Fibroblast of the conjunctiva (primary cell): ENCODE data around the gene ISYNA1.

Experiments used
- DNase-seq: peaks from one replicate; pipeline ENCODE4 v3.0.0-alpha.2; 2010; ENCODE audit warnings: low read depth

ISYNA1 gene

DNA sequence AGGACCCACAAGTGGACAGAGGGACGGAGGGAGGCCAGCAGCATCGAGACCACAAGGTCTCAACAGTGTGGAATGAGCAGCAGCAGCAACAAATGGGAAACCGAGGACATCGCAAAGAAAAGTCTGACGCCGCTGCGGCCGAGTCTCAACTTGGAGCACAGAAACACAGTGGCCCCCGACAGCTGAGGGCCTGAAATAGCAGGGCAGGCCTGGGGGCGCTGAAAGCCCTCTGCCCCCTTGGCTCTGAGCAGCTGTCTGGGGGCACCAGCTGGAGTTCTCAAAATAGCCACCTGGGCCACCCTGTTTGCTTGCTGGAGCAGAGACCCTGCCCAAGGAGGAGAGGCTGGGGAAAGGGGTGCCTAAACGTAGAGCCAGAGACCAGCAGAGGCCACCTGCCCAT is 5.9 kb upstream of the ISYNA1 start:
- no peak for DNase-seq

DNA sequence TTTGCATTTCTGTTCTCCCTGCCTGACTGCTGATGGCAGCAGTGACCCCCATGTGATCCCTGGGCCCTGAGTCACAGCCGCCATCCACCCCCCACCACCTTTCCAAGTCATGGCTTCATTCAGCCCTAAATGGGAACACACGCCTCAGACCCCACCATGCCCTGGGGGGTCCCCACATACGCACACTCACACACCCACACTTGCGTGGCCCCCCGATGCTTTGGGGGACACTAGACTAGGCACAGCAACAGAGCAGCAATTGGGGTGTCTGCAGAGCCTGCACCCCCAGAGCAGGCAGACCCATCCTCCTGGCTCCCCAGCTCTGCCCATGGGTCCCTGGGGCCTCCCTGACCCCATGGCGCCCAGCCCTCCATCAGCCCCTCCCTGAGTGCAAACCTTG is 5.5 kb upstream of the ISYNA1 start:
- no peak for DNase-seq

DNA sequence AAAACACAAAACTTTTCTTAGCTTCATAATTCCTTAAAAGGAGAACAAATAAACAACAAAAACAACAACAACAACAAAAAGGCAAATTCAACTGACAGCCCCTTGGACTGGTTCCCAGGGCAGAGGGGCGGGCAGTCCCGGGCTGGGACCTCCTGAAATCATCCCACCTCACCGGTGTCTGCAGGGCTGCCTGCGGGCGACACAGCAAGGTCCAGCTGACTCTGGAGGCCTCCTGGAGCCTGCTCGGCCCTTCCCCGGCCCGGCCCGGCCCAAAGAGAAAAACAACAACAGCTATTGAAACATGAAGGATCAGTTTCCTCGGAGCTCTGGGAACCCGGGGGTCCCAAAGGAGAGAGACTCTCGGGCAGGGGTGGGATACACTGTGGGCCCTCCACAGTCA is 5.0 kb upstream of the ISYNA1 start:
- no peak for DNase-seq

DNA sequence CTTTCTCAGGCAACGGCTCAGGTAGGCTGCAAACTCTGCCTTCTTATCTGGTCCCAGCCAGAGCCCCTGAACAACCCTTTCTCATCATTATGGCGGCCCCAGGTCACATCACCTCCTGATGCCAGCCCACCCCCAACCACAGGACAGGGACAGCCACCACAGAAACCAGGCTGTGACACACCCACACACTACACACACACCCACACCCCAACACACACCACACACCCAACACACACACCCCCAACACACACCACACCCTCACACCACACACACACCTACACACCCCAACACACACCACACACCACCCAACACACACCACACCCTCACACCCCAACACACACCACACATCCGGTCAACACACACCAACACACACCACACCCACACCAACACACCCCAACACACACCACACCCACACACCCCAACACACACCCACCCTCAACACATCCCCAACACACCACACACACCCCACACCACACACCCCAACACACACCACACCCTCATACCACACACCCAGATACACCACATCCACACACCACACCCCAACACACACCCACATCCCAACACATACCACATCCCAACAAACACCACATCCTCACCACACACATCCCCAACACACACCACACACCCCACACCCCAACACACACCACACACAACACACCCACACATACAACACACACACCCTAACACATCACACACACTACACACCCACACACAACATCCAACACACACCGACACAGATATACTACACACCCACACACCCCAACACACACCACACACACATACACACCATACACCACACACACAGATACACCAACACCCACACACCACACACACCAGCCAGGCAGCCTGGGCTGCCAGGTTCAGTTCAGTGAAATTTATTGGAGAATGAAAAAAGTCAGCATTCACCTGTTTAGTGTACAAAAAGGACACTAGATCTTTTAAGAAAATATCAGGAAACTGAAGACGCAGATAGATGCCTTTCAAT is 4.2 kb upstream of the ISYNA1 start:
- DNase-seq: no peak

DNA sequence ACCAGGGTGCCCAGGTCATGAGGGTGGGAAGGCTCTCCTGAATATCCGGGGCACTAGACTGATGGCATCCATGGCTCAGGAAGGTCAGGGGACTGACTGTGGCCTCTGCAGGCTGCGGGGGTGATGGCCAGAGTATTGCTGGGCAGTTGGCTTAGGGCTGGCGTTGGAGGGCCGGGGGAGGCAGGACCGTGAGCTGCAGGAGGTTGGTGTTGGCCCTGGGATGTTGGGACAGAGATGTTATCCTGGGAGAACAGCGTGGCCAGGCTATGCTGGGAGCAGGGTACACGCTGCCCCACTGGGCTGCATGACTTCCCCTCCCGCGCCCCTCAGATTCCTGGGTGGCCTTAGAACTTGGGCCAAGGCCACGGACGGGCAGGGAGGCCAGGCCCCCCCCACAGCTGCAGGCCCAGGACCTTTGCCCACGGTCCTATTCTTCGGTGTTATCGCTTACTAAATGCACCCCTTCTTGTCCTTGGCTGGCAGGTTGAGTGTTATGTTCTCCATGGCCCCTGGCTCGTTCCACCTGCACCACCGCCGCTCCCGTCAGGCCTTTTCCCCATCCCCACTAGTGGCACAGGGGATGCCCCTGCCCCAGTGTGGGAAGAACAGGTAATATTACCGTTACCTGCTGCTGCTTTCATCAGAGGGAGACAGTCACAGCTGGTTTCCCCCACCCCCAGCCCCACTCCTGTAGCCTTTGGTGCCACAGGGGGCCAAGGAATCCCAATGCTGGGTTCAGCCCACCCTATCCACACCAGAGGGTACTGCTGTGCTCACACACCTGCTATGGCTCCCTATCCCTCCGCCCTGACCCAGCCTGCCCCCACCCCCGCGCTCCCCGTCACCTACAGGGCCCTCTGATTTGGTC is 3.2 kb upstream of the ISYNA1 start:
- DNase-seq: no peak

DNA sequence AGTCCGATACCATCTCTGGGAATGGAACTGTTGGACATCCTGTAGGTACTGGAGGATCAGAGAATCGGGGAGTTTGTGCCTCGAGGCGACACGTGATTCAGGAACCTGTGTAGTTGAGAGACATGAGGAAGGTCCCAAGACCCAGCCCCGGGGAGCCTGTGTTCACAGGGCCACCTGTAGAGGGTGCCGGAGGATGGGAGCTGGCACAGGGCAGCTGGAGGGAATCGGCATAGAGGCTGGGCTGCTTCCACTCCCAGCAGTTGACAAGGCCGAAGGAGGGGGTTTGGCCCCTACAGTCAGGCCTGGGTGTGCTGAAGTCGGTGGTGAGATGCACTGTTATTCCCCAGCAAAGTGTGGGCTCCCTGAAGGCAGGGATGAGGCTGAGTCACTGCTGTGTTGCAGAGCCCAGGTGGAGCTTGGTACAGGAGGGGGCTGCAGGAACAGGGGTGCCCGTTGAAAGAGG is 2.5 kb upstream of the ISYNA1 start:
- no peak for DNase-seq

DNA sequence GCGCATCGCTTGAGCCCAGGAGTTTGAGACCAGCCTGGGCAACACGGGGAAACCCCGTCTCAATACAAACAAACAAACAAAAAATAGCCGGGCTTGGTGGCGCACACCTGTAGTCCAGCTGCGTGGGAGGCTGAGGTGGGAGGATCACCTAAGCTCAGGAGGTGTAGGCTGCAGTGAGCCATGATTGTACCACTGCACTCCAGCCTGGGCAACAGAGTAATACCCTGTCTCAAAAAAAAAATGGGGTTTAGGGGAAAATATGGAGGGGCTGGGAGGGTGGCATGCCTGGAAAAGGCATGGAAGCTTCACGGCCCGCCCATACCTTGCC is 1.9 kb upstream of the ISYNA1 start:
- no peak for DNase-seq

DNA sequence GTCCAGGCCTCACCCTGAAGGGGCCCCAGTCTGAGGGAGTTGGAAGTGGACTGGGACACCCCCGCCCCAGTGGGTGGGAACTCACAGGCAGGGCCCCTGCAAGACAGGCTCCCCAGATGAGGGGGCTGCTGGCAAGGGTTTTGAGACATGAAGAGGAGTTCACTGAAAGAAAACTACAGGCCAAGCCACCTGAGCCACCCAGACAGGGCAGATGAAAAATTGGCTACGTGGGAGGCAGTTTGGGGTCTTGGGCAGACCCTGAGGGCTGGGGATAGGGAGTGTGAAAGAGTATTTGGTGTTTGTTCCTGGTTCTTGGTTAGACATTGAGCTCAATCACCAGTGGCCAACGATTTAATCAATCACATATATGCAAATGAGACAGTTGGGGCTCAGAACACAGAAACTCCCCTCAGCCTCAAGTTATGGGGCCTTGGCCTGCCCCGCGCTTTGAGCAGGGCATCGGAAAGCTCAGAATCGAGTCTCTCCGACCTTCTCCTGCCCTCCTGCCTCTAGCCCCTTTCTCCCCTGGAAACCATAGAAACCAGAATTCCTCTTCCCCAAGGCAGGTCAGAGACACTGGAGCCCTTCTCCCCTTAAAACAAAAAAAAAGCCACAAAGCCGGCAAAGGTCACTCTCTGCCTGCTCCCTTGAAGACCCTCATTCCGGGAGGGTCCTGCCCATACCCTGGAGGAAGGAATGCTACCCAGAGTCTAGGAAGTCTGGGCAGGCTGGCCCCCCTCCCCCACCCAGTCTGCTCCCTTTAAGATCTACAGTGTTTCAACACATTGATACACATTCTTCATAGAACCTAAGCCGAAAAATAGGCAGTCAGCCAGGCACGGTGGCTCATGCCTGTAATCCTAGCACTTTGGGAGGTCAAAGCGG is 1.3 kb upstream of the ISYNA1 start:
- no peak for DNase-seq

DNA sequence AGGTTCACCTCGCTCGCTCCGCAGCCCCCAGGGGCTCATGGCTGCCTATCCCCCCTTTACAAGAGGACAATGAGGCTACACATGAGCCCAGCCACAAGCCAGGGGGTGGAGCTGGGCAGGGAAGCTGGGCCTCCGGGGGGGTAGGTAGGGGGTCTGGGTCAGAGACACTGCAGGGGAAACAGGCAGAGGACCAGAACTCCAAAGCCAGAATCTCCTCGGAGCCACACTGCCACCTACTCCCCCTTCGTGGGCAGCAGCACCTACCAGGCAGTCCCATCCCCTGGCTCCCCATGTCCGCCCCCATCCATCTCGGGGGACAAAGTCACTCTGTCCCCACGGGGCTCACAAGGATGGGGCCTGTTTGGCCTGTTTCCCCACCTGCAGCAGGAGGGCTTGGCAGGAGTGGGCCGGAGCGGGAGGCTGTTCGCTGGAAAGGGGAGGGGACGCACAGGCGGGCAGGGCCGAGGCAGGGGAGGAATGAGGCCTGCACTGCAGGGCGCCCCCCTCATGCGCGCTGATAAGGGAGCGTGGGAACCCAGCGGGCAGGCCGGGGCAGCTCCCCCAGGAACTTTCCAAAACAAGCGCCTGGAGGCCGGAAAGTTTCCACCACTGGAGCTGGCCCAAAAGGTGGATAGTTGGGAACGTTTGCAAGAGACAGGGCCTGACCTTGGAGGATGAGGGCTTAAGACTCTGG is 545 bp upstream of the ISYNA1 start:
- DNase-seq: no peak

DNA sequence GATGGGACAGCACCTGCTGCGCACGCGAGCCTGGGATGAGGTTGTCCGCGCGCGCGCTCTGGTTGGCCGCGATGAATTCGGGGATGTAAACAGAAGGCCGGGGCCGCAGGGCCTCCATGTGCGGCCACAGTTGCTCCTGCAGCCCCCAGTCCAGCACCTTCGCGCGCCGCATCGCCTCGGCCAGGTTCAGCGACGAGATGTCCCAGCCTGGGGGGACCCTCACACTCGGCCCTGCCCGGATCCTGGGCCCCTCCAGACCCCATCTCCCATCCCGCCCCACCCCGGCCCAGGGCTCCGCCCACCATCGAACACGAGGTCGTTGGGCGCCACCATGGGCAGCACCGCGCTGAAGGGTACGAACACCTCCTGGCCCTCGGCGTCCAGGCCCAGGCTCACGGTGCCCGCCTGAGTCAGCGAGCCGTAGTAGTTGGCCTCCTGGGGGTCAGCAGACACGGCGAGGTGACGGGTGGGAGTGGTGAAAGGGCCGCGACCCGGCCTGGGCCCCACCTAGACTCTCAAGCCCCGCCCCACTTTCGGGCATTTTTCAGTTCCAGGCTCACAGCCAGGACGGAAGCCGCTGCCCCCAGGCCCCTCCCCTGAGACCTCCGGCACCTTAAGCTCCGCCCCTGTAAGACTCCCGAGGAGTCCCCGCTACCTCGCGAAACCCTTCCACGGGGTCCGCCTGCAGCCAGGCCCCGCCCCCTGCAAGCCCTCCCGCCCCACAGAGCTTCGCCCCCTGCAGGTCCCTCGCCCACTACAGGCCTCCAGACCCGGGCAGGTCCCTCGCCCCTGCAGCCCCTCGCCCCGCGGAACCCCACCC is 1.1 kb downstream of the ISYNA1 start:
- no peak for DNase-seq

DNA sequence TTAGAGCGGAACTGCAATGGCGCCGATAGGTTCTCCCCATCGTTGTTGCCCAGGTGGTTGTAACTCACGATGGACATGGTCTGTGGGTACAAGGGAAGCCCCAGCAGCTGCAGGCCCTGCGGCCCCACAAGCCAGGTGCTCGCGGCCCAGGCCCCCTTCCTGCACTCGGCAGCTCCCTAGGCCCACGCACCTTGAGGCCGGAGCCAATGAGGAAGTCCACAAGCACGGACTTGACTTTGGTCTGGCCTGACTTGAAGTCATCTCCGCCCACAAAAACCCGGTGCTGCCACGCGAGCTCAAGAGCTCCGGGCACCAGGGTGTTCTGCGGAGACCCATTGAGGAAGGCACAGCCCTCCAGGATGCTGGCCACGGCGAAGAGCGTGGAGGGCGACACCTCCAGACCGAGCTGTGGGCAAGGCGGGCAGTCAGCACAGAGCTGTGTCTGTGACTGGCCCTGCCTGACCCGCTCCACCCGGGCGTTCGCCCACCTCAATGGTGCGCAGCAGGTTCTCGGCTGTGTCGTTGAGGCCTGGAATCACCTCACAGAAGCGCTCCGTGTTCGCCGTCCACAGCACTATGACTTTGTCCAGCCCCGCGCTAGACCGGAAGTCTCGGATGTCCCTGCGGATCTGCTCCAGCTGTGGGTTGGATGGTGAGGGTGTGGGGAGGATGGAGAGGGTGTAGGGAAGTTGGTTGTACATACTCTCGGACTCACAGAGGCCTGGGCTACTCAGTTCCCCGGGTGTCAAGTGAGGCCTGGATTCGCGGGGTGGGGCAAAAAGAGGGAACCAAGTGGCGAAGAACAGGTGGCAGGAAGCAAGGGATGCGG is 1.9 kb downstream of the ISYNA1 start:
- no peak for DNase-seq

DNA sequence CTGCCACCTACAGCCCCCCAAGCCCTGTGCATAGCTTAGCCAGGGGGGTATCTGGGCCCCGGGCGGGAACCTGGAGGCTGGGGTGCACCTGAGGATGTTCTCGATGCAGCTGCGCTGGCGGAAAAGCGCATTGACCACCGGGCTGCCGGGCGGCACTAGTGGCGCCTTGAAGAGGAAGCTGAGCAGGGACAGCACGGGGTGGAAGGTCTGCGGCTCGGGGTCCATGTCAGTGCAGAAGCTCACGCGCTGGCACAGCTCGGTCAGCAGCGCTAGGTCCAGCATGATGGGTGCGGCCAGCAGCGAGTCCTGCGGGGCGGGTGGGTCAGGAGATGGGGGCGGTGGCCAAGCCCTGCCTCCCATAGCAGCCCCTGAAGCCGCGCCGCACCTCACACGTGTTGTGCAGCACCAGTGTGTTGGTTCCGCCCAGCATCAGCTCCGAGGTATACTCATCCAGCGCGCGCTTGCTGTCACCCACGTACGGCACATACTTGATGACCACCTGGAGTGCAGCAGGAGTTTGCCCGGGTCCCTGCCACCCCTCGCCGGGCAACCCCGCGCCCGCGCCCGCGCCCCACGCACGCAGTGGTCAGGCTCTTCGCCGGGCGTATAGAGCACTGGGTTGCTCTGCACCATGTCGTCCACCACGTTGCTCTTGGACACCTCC is 2.6 kb downstream of the ISYNA1 start:
- DNase-seq: no peak

DNA sequence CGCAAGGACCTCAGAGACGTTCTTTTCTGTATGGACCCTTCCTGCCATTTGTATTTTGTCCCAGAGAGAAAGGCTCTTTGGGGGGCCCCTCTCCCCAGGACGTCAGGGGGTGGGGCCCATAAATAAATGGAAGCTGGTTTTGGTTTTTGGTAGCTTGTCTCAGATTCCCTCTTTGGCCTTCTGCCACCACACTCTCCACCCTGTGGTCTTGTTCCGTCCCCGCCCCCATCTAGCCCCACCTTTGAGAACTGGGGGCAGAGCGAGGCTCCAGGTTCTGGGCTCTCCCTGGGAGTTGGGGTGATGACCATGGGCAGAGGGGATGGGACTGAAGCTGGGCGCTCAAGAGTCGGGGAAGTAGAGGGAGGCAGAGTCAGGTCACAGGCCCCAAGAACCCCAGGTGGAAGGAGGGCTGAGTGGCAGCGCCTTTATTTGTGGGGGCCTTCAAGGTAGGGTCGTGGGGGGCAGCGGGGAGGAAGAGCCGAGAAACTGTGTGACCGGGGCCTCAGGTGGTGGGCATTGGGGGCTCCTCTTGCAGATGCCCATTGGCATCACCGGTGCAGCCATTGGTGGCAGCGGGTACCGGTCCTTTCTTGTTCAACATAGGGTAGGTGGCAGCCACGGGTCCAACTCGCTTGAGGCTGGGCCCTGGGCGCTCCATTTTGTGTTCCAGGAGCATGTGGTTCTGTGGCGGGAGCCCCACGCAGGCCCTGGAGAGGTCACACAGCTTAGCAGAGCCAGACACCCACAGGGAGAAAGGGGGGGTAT is 3.3 kb downstream of the ISYNA1 start:
- no peak for DNase-seq

DNA sequence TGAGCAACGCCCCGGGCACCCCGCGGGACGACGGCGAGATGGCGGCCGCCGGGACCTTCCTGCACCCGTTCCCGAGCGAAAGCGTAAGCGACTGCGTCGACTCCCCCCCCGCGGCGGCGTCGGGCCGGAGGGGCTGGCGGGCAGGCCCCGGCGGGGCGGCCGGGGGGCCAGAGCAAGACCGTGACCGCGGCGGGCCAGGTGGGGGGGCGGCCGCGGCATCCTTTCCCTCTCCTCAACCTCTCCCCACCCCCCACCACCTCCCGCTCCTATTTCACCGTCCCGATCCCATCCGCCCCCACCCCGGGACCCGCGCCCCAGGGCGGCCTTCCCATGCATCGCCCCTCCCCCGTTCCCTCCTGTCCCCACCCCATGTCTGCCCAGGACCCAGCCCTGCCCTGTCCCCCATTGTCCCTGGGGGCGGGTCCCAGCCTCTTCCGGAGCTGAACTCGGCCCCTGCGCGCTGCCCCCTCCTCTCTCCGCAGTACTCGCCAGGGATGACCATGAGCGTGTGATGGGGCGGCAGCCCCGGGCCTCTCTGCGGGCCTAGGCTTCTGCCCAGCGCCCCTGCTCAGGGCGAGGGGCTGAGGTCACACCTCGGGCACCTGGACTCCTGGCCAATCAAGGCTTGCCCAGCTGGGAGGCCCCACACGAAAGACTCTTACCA is 4.1 kb downstream of the ISYNA1 start:
- DNase-seq: no peak

DNA sequence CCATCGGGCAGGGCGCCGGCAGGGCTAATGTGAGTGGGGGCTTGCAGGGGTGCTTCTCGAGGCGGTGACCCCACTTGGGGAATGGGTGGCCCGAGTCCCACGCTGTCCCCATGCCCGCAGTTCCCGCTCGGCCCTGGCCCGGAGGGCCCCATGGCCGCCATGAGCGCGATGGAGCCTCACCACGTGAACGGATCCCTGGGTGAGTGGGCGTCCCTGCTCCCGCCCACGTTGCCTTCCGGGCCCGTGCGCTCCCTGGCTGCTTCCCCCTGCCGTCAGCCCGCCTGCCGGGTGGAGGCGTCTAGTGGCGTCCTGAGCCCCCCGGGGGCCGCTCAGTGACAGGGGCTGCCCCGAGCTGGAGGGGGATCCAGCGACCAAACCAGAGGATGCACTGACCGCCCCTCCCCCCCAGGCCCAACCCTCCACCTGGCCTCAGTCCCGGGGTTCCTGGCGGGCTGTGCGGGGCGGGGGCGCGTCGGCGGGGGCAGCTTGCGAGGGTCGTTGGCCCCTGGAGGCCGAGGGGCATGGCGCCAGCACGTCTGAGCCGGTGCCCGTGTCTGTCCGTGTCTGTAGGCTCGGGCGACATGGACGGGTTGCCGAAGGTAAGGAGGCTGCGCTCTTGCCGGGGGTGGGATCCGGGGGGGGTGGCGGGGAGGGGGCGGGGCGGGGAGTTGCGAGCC is 4.8 kb downstream of the ISYNA1 start:
- DNase-seq: no peak

DNA sequence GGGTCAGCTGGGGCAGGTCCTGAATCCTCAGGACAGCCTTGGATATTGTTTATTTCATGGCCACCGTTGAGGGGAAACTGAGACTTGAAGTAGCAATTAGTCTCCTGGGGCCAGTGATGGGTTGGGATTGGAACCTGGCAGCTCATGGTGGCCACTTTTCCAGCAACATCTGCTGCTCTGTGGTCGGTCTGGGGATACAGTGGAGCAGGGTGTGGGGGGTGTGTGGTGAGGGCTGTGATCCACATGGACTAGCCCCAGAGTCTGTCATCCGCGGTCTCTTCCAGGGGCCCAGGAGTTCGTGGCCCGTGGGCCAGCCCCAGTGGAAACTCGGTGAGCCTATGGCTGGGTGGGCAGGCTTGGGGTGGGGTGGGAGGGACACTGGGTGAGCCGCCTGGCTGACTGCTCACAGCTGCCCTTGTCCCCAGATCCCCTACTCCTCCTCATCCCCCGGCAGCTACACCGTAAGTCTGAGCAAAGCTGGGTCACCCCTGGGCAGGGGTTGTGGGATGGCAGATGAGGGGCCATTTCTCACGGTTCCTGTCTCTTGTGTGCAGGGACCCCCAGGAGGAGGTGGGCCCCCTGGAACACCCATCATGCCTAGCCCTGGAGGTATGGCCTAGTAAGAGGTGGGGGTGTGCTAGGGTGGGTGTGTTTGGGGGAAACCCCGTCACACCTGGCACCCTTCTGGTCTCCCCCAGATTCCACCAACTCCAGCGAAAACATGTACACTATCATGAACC is 5.5 kb downstream of the ISYNA1 start:
- DNase-seq: no peak
